ENCODE results near the gene C22orf23.

Gene C22orf23

GRCh38 chr22:37917874-37918548 is 35.4 kb downstream of the C22orf23 start:
- H3F3A ChIP-seq (ENCODE audit: insufficient read depth), result no peaks in the 10 kb centered on the region
- H3K27me3 ChIP-seq (ENCODE audit: low read length), result no peaks in the 10 kb centered on the region
- H3K36me3 ChIP-seq (ENCODE audit: low read length), result no peaks in the 10 kb centered on the region
- H3K4me2 ChIP-seq (ENCODE audit: low read depth, low read length, poor library complexity, severe bottlenecking), result no peak overlapping the region
- no peaks in the 10 kb centered on the region for H3K9me3 ChIP-seq (ENCODE audit: insufficient read depth, low read length)
- no peak overlapping the region for H3K4me3 ChIP-seq (ENCODE audit: insufficient read depth, low read length, poor library complexity, severe bottlenecking)
- no peaks in the 10 kb centered on the region for H3K79me2 ChIP-seq (ENCODE audit: insufficient read depth, low read length)
- no peak overlapping the region for H3K9ac ChIP-seq (ENCODE audit: low read length)
- no peaks in the 10 kb centered on the region for H4K20me1 ChIP-seq (ENCODE audit: low read depth, low read length)
- TF ChIP-seq CTCF (IDR thresholded peaks at IDR 0.05; ENCODE audit: insufficient read depth, low read length, poor library complexity, severe bottlenecking) (no peak), EZH2phosphoT487 (conservative IDR thresholded peaks at IDR 0.05; ENCODE audit: low read length) (no peak)
- H3K27ac ChIP-seq (ENCODE audit: low read depth, low read length), result no peak overlapping the region
- H2AFZ ChIP-seq (ENCODE audit: low read depth, low read length, severe bottlenecking), result no peak overlapping the region
- H3K9me2 ChIP-seq (replicated peaks; ENCODE audit: insufficient read depth, low read length), result no peaks in the 10 kb centered on the region

GRCh38 chr22:37916311-37916710 is 37.1 kb downstream of the C22orf23 start:
- no peaks in the 10 kb centered on the region for H3F3A ChIP-seq (ENCODE audit: insufficient read depth)
- no peaks in the 10 kb centered on the region for H3K27me3 ChIP-seq (ENCODE audit: low read length)
- H3K36me3 ChIP-seq (ENCODE audit: low read length), result no peaks in the 10 kb centered on the region
- H3K4me2 ChIP-seq (ENCODE audit: low read depth, low read length, poor library complexity, severe bottlenecking), result no peak overlapping the region
- no peak overlapping the region for H3K27ac ChIP-seq (ENCODE audit: low read depth, low read length)
- H3K79me2 ChIP-seq (ENCODE audit: insufficient read depth, low read length), result no peaks in the 10 kb centered on the region
- H2AFZ ChIP-seq (ENCODE audit: low read depth, low read length, severe bottlenecking), result no peak overlapping the region
- no peak overlapping the region for H3K4me3 ChIP-seq (ENCODE audit: insufficient read depth, low read length, poor library complexity, severe bottlenecking)
- H3K9me3 ChIP-seq (ENCODE audit: insufficient read depth, low read length), result no peaks in the 10 kb centered on the region
- no peak overlapping the region for H3K9ac ChIP-seq (ENCODE audit: low read length)
- TF ChIP-seq EZH2phosphoT487 (conservative IDR thresholded peaks at IDR 0.05; ENCODE audit: low read length), result no peak
- no peaks in the 10 kb centered on the region for H3K9me2 ChIP-seq (replicated peaks; ENCODE audit: insufficient read depth, low read length)
- H4K20me1 ChIP-seq (ENCODE audit: low read depth, low read length), result no peaks in the 10 kb centered on the region

- Histone ChIP-seq H3K27me3 (ENCODE audit: low read length) (no peaks in the 10 kb centered on the region), H3K9ac (ENCODE audit: low read length) (no peak overlapping the region), H4K20me1 (ENCODE audit: low read depth, low read length) (no peaks in the 10 kb centered on the region), H3K4me2 (ENCODE audit: low read depth, low read length, poor library complexity, severe bottlenecking) (no peak overlapping the region), H3K9me3 (ENCODE audit: insufficient read depth, low read length) (no peaks in the 10 kb centered on the region), H3K9me2 (replicated peaks; ENCODE audit: insufficient read depth, low read length) (no peaks in the 10 kb centered on the region), H3K4me3 (ENCODE audit: insufficient read depth, low read length, poor library complexity, severe bottlenecking) (no peak overlapping the region), H2AFZ (ENCODE audit: low read depth, low read length, severe bottlenecking) (no peak overlapping the region), H3K27ac (ENCODE audit: low read depth, low read length) (no peak overlapping the region), H3K36me3 (ENCODE audit: low read length) (no peaks in the 10 kb centered on the region), H3K79me2 (ENCODE audit: insufficient read depth, low read length) (no peaks in the 10 kb centered on the region), H3F3A (ENCODE audit: insufficient read depth) (no peaks in the 10 kb centered on the region)
- TF ChIP-seq CTCF (IDR thresholded peaks at IDR 0.05; ENCODE audit: insufficient read depth, low read length, poor library complexity, severe bottlenecking) (no peak), EZH2phosphoT487 (conservative IDR thresholded peaks at IDR 0.05; ENCODE audit: low read length) (no peak)
These were observed 40.1 kb downstream of the C22orf23 start for GRCh38 chr22:37913233-37913721.

- no peaks in the 10 kb centered on the region for H3K9me2 ChIP-seq (replicated peaks; ENCODE audit: insufficient read depth, low read length)
- TF ChIP-seq EZH2phosphoT487 (conservative IDR thresholded peaks at IDR 0.05; ENCODE audit: low read length) (no peak), CTCF (IDR thresholded peaks at IDR 0.05; ENCODE audit: insufficient read depth, low read length, poor library complexity, severe bottlenecking) (no peak)
- H3K79me2 ChIP-seq (ENCODE audit: insufficient read depth, low read length), result no peaks in the 10 kb centered on the region
- H3K9me3 ChIP-seq (ENCODE audit: insufficient read depth, low read length), result no peaks in the 10 kb centered on the region
- H3F3A ChIP-seq (ENCODE audit: insufficient read depth), result no peaks in the 10 kb centered on the region
- H3K4me2 ChIP-seq (ENCODE audit: low read depth, low read length, poor library complexity, severe bottlenecking), result no peak overlapping the region
- H4K20me1 ChIP-seq (ENCODE audit: low read depth, low read length), result no peaks in the 10 kb centered on the region
- H3K27ac ChIP-seq (ENCODE audit: low read depth, low read length), result no peak overlapping the region
- no peaks in the 10 kb centered on the region for H3K36me3 ChIP-seq (ENCODE audit: low read length)
- H3K9ac ChIP-seq (ENCODE audit: low read length), result no peak overlapping the region
- H3K4me3 ChIP-seq (ENCODE audit: insufficient read depth, low read length, poor library complexity, severe bottlenecking), result no peak overlapping the region
- H3K27me3 ChIP-seq (ENCODE audit: low read length), result no peaks in the 10 kb centered on the region
- H2AFZ ChIP-seq (ENCODE audit: low read depth, low read length, severe bottlenecking), result no peak overlapping the region
These were observed 41.2 kb downstream of the C22orf23 start for GRCh38 chr22:37912171-37912570.
